ENCODE results near the gene ACTN4. TPM values are rescaled to one million over a fixed set of nuclear protein-coding genes. Genes with fewer than 3 reads are reported as not detected.
A peak's percentile ranks its signal among the peaks of the same experiment; 100 is the strongest.

Gene ACTN4
- total RNA-seq, 1 donor from 2014 or later: 127 TPM

DNA sequence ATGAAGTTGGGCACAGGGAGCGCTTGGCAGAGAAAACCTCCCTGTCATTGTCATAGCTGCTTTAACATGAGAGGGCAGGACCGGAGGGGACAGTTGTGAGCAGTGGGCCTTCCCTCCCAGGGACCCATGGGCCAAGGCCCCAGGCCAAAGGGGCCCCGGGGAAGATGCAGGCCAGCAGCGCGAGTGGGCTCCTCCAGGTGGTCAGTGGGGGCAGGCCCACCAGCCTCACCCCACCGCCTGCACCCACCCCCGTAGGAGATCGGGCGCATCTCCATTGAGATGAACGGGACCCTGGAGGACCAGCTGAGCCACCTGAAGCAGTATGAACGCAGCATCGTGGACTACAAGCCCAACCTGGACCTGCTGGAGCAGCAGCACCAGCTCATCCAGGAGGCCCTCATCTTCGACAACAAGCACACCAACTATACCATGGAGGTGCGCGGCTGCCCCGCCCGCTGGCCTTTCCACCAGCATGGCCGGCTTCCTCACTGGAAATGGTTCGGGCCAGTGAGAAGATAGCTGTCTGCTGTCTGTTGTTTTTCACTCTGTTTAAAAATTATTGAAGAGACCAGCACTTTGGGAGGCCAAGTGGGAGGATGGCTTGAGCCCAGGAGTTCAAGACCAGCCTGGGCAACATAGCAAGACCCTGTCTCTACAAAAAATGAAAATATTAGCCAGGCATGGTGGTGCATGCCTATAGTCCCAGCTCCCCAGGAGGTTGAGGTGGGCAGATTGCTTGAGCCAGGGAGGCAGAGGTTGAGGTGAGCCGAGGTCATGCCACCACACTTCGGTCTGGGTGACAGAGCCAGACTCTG lies 78.2 kb downstream of the ACTN4 start:
- no peaks in the 10 kb centered on the region for H3K36me3 ChIP-seq
- TF ChIP-seq EZH2phosphoT487 (IDR thresholded peaks at IDR 0.05): no peak
- TF ChIP-seq, protein P1, sequence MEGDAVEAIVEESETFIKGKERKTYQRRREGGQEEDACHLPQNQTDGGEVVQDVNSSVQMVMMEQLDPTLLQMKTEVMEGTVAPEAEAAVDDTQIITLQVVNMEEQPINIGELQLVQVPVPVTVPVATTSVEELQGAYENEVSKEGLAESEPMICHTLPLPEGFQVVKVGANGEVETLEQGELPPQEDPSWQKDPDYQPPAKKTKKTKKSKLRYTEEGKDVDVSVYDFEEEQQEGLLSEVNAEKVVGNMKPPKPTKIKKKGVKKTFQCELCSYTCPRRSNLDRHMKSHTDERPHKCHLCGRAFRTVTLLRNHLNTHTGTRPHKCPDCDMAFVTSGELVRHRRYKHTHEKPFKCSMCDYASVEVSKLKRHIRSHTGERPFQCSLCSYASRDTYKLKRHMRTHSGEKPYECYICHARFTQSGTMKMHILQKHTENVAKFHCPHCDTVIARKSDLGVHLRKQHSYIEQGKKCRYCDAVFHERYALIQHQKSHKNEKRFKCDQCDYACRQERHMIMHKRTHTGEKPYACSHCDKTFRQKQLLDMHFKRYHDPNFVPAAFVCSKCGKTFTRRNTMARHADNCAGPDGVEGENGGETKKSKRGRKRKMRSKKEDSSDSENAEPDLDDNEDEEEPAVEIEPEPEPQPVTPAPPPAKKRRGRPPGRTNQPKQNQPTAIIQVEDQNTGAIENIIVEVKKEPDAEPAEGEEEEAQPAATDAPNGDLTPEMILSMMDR (IDR thresholded peaks at IDR 0.05): no peak
- no peak for TF ChIP-seq EZH2 (IDR thresholded peaks at IDR 0.05)
- H3K36me3 Mint-ChIP-seq: peaks cover 12% of the 10 kb centered on the region

DNA sequence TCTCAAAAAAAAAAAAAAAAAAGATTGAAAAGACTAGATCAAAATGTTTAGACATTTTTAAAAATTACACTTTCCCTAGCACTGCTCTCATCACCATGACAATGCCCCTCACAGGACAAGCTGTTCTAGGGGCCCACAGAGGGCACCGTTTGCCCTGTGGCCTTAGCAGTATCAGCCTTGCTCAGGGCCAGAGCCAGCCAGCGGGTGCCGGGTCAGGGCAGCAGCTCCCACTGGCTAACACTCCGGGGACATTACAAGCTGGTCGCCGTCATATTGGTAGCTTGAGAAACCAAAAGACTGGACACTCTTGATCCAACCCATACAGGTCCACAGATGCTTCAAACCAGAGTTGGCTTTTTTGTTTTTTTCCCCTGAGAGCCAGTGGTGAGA lies 78.8 kb downstream of the ACTN4 start:
- peak overlapping the region; percentile 37 for H3K27ac Mint-ChIP-seq
- TF ChIP-seq, protein P1 (IDR thresholded peaks at IDR 0.05): no peak
- TF ChIP-seq EZH2 (IDR thresholded peaks at IDR 0.05) (no peak), EZH2phosphoT487 (IDR thresholded peaks at IDR 0.05) (no peak)
- Histone ChIP-seq H3K4me3 (no peak overlapping the region), H3K4me1 (no peaks in the 10 kb centered on the region), H3K9me3 (ENCODE audit: low read depth) (no peaks in the 10 kb centered on the region), H3F3A (ENCODE audit: low read depth) (peaks cover 5% of the 10 kb centered on the region), H3K4me2 (no peak overlapping the region), H3K36me3 (no peaks in the 10 kb centered on the region), H2AFZ (replicated peaks) (no peak overlapping the region), H3K27ac (no peak overlapping the region), H3K79me2 (ENCODE audit: low read depth) (no peaks in the 10 kb centered on the region), H3K9ac (no peak overlapping the region), H3K27me3 (no peaks in the 10 kb centered on the region), H4K20me1 (ENCODE audit: low read depth) (peaks cover 6% of the 10 kb centered on the region)
- H3K4me3 Mint-ChIP-seq: no peak overlapping the region
- H3K9me3 Mint-ChIP-seq: no peaks in the 10 kb centered on the region
- DNase-seq (ENCODE audit: low spot score): no peak
- H3K36me3 Mint-ChIP-seq: peaks cover 11% of the 10 kb centered on the region
- H3K27me3 Mint-ChIP-seq (ENCODE audit: insufficient read depth, low read depth): peaks cover 3% of the 10 kb centered on the region
- peaks cover 5% of the 10 kb centered on the region for H3K4me1 Mint-ChIP-seq

More for the DNA sequence above, 78.2 kb downstream of the ACTN4 start:
- Histone ChIP-seq H3K4me3 (no peak overlapping the region), H3K4me1 (no peaks in the 10 kb centered on the region), H3K27me3 (no peaks in the 10 kb centered on the region), H2AFZ (replicated peaks) (no peak overlapping the region), H3K27ac (no peak overlapping the region), H4K20me1 (ENCODE audit: low read depth) (peaks cover 6% of the 10 kb centered on the region), H3K9ac (no peak overlapping the region), H3K9me3 (ENCODE audit: low read depth) (no peaks in the 10 kb centered on the region), H3K79me2 (ENCODE audit: low read depth) (no peaks in the 10 kb centered on the region), H3F3A (ENCODE audit: low read depth) (peaks cover 5% of the 10 kb centered on the region), H3K4me2 (no peak overlapping the region)
- peaks cover 3% of the 10 kb centered on the region for H3K27me3 Mint-ChIP-seq (ENCODE audit: insufficient read depth, low read depth)
- H3K4me1 Mint-ChIP-seq: peaks cover 5% of the 10 kb centered on the region
- no peak for DNase-seq (ENCODE audit: low spot score)
- H3K27ac Mint-ChIP-seq: no peak overlapping the region
- no peaks in the 10 kb centered on the region for H3K9me3 Mint-ChIP-seq
- H3K4me3 Mint-ChIP-seq: no peak overlapping the region

DNA sequence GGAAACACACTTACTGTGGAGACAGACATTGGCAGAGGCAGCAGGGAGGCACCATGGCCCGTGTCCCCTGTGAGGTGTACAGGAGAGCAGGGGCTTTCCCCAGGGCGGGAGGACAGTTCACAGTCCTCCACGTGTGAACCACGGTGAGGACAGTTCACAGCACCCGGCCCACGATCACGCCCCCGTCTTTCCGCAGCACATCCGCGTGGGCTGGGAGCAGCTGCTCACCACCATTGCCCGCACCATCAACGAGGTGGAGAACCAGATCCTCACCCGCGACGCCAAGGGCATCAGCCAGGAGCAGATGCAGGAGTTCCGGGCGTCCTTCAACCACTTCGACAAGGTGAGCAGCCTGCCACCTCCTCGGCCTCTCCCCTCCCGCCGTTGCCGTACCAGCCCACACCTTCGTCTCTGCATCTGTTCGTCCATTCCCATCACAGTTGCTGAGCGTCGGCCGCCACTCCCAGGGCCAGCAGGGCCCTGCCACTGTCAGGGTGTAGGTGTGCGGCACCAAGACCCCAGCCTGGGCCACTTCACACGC lies 79.4 kb downstream of the ACTN4 start:
- Mint-ChIP-seq H3K4me1 (peaks cover 5% of the 10 kb centered on the region), H3K36me3 (peaks cover 11% of the 10 kb centered on the region), H3K9me3 (no peaks in the 10 kb centered on the region), H3K4me3 (no peak overlapping the region), H3K27ac (no peak overlapping the region), H3K27me3 (ENCODE audit: insufficient read depth, low read depth) (peaks cover 3% of the 10 kb centered on the region)
- no peak overlapping the region for H3K4me2 ChIP-seq
- H3K9me3 ChIP-seq (ENCODE audit: low read depth): no peaks in the 10 kb centered on the region
- H3K79me2 ChIP-seq (ENCODE audit: low read depth): no peaks in the 10 kb centered on the region
- H3F3A ChIP-seq (ENCODE audit: low read depth): peaks cover 5% of the 10 kb centered on the region
- H3K27me3 ChIP-seq: no peaks in the 10 kb centered on the region
- H3K36me3 ChIP-seq: no peaks in the 10 kb centered on the region
- H4K20me1 ChIP-seq (ENCODE audit: low read depth): peaks cover 6% of the 10 kb centered on the region
- TF ChIP-seq EZH2 (IDR thresholded peaks at IDR 0.05) (no peak), EZH2phosphoT487 (IDR thresholded peaks at IDR 0.05) (no peak)
- TF ChIP-seq, protein P1 (IDR thresholded peaks at IDR 0.05): no peak
- no peaks in the 10 kb centered on the region for H3K4me1 ChIP-seq
- no peak overlapping the region for H3K9ac ChIP-seq
- H3K4me3 ChIP-seq: no peak overlapping the region
- no peak overlapping the region for H2AFZ ChIP-seq (replicated peaks)
- H3K27ac ChIP-seq: no peak overlapping the region
- DNase-seq (ENCODE audit: low spot score): no peak

Data from neural progenitor cell (in vitro differentiated cells).